ENCODE data around the gene DIS3.

DNA sequence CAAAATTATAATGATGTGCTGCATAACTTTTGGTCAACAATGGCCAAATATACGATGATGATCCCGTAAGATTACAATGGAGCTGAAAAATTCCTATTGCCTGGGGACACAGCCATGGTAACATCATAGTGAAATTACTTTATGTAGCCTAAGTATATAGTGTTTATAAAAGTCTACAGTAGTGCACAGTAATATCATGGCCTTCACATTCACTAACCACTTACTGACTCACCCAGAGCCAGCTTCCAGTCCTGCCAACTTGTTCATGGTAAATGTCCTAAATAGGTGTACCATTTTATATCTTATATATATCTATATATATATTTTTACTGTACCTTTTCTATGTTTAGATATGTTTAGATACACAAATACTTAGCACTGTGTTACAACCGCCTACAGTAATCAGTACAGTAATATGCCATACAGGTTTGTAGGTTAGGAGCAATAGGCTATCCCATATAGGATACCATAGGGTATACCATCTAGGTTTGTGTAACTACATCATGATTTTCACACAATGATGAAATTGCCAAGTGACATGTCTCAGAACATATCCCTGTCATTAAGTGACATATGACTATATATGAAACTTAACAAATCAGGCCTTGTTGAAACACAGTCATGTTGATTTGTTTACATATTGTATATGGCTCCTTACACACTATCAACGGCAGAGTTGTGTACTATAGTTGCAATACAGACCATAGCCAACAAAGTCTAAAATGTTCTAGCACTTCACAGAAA lies 23.7 kb downstream of the DIS3 start:
- TF ChIP-seq POLR2A (IDR thresholded peaks at IDR 0.05; ENCODE audit: extremely low read depth, insufficient read length) (no peak), MYC (IDR thresholded peaks at IDR 0.05; ENCODE audit: low read depth, low read length) (no peak)

Measured in NB4 (cell line).